Stomach (tissue), 4 donors: ENCODE data around the gene TM4SF4.

Experiments
- EP300 ChIP-seq: sonication (generic); formaldehyde crosslinking; IDR thresholded peaks from one replicate; pipeline ENCODE4 v1.6.1; 2017; ENCODE audit warnings: antibody characterized with exemption
- POLR2A ChIP-seq, 4 donors: fragments of 450-650 bp; IDR thresholded peaks; one replicate each; pipeline ENCODE4 v1.6.1; 2016; ENCODE audit warnings: antibody characterized with exemption in 4 of 4, control low read depth in 2 of 4, mild to moderate bottlenecking in 1 of 4, moderate library complexity in 1 of 4
- POLR2AphosphoS5 ChIP-seq, 3 donors: sonication (generic); formaldehyde crosslinking; IDR thresholded peaks; one replicate each; pipeline ENCODE4 v1.6.1; 2016; ENCODE audit warnings: antibody characterized with exemption in 3 of 3
- TF ChIP-seq, protein P1 (sequence below), 7 experiments: fragments of 450-650 bp in 4 of 7; fragments of 200-600 bp in 3 of 7; sonication (generic) in 3 of 7; IDR thresholded peaks; one replicate each; pipeline ENCODE4 v1.5.1; 2016 to 2019; ENCODE audit warnings: antibody characterized with exemption in 7 of 7, control low read depth in 2 of 7, mild to moderate bottlenecking in 1 of 7

DNA sequence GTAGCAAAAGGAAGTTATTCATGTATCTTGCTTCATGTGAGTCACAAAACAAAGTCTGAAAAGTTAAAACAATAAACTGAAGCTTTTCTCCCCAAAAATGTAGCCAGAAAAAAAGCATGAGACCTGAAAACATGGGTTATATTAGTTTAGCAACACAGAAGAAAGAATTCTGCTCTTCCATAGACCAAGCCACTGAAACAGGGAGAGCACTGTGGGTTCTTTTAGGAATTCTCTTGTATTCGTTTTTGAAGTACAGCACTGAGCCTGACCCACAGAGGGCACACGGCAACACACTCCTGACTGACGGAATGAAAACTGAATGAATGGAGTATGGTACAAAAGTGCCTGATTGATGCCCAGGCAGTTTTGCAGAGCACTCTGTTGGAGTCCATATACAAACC, 66.6 kb downstream of the TM4SF4 start:
- TF ChIP-seq POLR2A (IDR thresholded peaks at IDR 0.05) (no peak), POLR2AphosphoS5 (IDR thresholded peaks at IDR 0.05) (no peak), EP300 (no peak)
- TF ChIP-seq, protein P1, sequence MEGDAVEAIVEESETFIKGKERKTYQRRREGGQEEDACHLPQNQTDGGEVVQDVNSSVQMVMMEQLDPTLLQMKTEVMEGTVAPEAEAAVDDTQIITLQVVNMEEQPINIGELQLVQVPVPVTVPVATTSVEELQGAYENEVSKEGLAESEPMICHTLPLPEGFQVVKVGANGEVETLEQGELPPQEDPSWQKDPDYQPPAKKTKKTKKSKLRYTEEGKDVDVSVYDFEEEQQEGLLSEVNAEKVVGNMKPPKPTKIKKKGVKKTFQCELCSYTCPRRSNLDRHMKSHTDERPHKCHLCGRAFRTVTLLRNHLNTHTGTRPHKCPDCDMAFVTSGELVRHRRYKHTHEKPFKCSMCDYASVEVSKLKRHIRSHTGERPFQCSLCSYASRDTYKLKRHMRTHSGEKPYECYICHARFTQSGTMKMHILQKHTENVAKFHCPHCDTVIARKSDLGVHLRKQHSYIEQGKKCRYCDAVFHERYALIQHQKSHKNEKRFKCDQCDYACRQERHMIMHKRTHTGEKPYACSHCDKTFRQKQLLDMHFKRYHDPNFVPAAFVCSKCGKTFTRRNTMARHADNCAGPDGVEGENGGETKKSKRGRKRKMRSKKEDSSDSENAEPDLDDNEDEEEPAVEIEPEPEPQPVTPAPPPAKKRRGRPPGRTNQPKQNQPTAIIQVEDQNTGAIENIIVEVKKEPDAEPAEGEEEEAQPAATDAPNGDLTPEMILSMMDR (IDR thresholded peaks at IDR 0.05): no peak
